AG08395 (cell line): Measurements from ENCODE around the gene AMPH.
"Not testable (repeated sequence)": the region's sequence is repeated elsewhere in the genome, so short reads cannot be mapped to it uniquely, and the experiment has no call there.

Source experiments
- DNase-seq: peaks from one replicate; pipeline ENCODE4 v3.0.0; 2012; ENCODE audit warnings: mixed read lengths, low spot score

AMPH gene

DNA sequence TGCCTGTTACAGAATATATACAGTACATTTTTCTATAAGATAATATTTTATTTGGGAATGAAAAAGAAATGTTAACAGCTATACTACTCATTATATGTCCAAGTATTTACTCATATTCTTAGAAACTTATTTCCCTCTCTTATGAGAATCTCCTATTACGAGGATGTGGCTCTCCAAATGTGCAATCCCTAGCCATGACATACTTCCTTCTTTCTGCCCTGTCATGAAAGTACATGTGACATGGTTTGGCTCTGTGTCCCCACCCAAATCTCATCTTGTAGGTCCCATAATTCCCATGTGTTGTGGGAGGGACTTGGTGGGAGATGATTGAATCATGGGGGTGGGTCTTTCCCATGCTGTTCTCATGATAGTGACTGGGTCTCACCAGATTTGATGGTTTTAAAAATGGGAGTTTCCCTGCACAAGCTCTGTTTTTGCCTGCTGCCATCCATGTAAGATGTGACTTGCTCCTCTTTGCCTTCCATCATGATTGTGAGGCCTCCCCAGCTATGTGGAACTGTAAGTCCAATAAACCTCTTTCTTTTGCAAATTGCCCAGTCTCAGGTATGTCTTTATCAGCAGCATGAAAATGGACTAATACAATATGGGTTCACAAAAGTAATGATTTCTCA is 235.1 kb downstream of the AMPH start:
- not testable (repeated sequence) for DNase-seq

DNA sequence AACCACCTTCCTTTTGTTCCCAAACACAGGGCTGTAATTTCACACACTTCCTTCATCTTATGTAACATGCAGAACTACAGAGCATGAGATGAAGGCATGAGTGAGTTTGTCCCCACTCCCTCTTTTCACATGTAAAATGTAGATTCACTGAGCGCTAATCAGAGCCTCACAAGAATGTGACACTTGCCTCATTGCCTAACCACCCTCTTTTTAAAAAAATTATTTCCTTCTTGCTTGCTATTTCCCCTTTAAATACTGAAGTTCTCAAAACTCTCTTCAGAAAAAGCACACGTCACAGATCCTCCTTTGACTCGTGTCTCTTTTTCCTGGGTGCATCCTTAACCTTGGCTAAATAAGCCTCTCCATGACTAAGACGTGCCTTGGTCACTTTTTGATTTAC is 236.5 kb downstream of the AMPH start:
- no peak for DNase-seq

DNA sequence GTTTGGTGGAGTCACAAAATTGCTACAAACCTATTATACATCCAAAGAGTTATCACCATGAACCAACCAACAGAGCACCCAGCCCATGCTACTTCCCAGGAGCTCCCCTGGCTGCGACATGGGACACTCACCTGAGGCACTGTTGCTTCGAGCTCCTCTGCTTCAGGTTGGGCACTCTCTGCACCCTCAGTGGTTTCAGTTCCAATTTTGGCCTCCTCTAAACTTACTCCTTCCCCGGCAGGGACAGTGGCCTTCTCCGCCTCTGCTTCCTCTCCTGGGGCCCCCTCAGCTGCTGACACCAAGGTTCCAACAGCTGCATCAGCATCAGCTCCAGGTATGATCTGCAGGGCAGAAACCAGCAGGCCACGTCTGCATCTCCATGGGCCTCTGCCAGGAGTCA is 237.3 kb downstream of the AMPH start:
- DNase-seq: no peak

DNA sequence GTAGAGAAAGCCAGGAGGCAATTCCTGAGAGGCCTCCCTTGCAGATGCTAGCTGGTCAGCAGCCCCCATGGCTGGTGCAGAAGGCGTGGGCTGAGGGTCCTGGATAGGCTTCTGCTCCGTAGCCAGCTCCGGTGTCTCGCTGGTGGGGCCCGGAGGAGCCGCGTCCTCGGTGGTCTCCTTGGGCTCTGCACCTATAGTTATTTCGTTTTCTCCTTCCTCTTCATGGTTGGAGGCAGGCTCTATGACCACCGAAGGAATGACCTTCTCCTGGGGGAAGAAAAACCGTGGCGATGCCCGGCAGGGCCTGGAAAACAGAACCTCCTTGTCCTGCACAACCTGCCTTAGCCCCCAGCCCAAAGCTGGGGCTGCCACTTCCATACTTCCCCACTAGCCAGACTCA is 239.4 kb downstream of the AMPH start:
- DNase-seq: no peak

DNA sequence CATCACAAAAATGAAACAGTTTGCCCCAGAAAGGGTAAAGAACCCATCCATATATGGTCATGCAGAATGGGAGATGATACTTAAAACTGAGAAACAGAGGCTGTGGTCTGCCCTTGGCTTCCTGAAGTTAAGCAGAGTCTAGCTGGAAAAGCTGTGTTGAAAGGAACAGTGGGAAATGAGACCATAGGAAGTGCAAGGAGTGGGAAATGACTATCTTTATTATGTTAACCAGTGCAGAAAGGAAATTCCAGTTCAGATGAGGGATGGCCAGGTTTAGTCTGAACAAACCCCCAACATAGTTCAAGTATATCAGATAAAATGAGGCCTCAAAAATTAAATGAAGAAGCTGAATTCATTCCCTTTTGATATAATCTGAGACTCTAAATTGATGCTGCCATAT is 245.5 kb downstream of the AMPH start:
- no peak for DNase-seq

DNA sequence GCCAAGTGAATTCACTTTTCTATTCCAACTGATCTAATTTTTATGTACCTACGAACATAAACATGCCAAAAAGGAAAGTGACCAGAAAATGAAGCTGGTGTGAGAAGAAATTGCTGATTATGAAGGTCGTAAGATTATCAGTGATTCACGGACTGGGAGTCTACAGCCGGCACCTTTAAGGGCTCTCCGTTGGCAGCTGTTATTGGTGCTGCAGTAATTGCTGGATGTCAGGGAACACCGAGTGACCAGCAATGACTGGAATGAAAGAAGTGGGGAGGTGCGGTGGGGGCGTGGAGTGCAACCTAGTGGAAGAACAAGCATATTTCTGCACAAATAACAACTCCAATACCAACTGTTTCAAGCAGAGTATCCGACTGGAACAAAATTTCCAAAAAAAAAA is 247.9 kb downstream of the AMPH start:
- DNase-seq: no peak

DNA sequence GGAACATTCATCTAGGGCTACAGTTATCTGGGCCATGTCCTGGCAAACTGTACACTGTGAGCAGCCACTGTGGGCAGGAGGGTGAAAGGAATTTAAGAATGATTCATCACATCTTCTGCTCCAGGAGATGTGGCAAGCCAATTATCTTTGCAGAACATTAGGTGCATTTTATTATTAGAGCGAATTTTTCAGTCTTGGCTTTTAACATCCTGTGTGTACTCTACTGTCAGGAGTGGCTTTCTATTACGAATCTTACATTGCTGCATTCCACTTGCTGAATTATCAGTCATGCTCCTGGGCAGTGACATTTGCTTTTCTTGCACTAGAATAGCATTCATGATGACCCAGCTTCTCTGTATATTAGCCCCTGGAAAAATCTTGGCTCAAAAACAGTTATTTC is 248.5 kb downstream of the AMPH start:
- peak; percentile 72 for DNase-seq

DNA sequence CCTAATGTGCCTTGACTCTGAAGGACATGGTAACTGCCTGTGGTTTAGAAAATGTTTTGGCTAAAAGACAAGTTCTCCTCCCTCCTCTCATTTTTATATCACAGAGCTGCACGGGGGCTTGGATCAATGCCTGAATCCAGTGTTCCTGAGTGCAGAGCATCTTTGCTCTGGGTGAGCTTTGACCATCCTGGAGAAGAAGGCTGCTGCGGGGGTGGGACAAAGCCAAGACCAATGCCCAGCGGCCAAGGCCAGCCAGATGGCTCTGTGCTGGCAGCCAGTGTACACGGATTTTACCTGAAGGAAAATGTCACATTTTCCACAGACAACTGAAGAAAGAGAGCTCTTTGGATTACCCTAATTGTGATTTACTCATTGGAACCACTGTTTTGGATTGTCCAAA is 255.7 kb downstream of the AMPH start:
- no peak for DNase-seq

DNA sequence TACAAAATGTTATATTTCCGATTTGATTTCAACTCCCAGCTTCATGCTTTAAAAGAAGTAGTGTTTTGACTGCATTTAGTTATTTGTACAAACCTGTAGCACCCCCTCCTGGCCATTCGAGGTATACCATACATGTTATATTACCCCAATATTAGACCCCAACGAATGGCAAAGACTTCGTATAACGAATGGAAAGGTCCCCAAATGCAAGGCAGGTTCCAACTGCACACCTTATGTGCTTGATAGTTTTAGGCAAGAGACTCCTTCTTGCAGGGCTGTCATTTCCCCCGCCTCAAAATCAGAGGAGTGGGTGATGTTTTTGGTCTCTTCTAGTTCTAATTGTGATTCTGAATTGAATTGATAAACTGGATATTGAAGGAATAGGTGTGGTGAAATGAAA is 256.7 kb downstream of the AMPH start:
- DNase-seq: peak; percentile 38

DNA sequence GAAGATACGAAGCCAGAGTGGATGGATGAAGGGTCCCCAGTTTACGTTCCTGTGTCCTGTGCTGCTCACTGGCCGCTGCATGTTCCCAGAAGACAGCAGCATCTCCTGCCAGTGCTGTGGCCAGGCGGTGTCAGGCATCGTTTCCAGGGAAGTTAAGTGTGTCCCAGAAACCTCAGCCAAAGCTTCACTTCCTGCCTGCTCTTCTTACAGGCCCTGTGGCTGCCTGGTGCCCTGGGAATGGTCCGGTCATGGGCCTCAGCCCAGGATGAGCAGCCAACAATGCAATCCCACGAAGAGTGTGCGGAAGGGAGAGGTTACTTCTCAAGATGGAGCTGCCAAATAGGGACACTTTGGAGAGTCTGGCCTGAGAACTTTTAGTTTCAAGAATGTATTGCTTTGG is 258.0 kb downstream of the AMPH start:
- DNase-seq: no peak

DNA sequence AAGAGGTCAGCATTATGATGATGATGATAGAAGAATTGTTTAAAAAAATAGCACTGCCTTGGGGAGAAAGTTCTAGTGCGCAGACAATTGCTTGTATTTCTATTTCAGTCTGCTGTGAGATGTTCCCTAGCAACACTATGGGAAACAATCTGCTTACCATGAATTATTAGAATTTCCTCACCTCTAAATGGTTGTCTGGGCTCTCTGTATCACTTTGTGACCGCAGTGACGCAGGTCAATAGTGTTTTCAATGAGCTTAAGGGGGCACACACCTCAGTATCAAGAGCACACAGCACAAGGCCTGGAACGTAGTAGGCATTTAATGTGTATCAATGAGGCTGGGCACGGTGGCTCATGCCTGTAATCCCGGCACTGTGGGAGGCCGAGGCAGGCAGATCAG is 258.9 kb downstream of the AMPH start:
- DNase-seq: no peak

DNA sequence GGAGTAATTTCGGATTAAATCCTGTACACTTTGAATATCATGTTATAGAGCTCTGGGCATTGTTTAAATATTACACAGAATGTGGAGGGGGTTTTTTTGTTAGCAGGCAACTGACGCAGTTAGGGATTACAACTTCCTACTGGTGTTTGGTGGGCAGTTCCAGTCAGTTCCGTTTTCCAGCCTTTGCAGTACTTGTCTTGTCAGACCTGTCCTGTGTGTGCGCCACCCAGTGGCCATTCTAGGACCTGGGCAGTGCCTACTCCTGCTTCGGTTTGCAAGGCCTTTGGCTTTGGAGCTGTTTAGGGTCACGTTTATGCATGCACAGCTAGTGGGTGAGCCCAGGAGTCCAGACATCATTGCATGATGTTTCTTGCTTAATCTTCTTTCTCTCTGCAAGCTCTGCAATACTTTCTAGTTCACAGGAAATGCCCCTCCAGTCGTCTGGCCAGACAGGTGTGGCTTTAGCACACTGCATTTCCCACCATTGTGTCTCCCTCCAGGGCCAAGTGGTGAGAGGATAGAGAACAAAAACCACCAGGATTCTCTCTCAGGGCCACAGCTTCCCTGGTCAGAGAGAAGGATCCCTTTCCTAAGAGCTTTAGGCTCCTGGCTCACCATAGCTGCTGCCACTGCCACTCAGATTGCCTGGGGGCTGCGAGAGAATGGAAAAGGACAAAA is 261.2 kb downstream of the AMPH start:
- peak; percentile 83 for DNase-seq

DNA sequence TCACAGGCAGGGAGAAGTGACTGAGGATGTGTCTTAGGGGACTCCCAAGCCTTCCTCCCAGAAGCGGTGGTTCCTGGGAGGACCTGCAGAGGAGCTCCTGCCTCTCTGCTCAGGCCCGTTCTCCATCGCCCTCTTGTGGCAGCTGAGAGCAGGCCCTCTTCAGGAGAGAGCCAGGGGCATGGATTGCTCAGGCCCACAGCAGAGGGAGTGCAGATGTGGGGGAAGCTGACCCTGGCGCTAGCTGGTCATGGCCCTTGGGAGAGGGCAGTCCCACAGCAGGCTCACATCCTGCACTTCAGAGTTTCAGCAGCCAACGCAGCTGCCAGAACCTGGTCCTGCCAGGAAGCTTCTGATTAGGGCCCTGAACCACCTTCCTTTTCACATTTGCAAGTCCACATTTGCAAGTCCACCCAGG is 263.0 kb downstream of the AMPH start:
- peak; percentile 65 for DNase-seq

DNA sequence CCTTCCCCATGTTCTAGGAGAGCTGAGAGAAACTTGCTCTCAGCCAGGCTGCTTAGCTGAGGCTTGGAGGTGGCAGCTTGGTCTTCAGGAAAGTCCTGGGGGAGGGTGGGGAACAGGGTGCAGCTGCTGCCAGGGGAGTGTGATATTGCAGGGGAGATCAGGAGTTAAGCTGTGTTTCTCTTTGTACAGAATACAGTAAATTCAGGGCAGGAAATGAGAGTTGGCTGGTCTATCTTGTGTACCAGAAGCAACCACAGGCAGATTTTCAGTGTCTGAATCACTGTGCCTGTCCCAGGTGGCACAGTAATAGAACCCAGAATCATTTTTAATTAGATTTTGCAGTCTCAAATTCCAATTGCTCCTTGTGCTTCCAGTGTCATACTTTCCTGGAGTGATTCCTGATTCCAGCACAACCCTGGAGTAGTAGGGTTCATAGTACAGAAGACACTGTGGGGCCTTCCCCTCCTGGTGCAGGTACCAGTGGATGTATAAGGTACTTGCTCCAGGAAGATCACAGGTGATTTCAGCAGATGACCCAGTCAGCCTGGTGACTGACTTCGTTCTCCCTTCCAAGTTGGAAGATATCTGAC is 263.8 kb downstream of the AMPH start:
- no peak for DNase-seq

DNA sequence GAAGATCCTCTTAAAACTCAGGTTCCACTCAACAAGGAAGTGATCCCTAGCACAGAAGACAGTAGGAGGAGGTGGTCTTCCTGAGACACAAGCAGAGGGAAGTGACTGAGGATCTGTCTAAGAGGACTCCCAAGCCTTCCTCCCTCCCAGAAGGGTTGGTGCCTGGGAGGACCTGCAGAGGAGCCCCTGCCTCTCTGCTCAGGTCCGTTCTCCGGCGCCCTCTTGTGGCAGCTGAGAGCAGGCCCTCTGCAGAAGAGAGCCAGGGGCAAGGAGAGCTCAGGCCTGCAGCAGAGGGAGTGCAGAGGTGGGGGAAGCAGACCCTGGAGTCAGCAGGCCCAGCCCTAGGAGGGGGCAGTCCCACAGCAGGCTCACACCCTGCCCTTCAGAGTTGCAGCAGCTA is 267.8 kb downstream of the AMPH start:
- DNase-seq: not testable (repeated sequence)

DNA sequence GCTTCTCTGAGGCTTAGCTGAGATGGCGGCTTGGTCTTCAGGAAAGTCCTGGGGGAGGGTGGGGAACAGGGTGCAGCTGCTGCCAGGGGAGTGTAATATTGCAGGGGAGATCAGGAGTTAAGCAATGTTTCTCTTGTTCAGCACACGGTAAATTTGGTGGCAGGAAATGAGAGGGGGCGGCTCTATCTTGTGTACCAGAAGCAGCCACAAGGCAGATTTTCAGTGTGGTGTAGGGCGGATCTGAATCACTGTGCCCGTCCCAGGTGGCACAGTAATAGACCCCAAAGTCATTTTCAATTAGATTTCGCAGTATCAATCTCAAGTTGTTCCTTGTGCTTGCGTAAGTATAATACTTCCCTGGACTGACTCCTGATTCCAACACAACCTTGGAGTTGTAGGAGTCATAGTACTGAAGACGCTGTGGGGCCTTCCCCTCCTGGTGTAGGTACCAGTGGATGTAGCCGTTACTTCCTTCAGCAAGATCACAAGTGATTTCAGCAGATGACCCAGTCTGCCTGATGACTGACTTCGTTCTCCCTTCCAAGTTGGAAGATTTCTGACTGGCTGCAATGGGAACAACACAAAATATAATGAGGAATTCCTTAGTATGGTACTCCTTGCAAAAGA is 268.4 kb downstream of the AMPH start:
- not testable (repeated sequence) for DNase-seq

DNA sequence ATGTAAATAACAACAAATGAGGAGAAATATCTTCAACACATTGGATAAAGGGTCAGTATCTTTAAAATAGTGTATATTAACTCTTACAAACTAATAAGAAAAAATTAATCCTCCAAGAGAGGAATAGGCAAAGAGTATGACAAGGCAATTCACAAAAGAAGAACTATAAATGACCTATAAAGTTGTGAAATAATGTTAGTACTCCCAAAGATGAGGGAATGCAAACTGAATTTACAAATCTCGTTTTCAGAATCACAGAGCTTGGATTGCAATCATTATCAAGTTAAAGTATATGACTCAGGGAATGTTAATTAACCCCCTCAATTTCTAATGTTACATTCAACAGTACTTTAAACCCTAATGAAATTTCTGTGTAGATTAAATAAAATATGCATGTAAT is 270.4 kb downstream of the AMPH start:
- DNase-seq: no peak

DNA sequence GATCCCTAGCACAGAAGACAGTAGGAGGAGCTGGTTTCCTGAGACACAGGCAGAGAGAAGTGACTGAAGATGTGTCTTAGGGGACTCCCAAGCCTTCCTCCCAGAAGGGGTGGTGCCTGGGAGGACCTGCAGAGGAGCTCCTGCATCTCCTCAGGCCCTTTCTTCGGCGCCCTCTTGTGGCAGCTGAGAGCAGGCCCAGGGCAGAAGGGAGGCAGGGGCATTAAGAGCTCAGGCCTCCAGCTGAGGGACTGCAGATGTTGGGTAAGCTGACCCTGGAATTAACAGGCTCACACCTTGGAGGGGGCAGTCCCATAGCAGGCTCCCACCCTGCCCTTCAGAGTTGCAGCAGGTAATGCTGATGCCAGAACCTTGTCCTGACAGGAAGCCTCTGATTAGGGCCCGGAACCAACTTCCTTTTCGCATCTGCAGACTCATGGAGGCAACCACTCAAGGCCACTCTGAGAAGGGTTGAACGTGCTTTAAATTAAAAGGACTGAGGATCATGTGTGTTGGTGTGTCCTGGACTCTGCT is 272.0 kb downstream of the AMPH start:
- DNase-seq: not testable (repeated sequence)

DNA sequence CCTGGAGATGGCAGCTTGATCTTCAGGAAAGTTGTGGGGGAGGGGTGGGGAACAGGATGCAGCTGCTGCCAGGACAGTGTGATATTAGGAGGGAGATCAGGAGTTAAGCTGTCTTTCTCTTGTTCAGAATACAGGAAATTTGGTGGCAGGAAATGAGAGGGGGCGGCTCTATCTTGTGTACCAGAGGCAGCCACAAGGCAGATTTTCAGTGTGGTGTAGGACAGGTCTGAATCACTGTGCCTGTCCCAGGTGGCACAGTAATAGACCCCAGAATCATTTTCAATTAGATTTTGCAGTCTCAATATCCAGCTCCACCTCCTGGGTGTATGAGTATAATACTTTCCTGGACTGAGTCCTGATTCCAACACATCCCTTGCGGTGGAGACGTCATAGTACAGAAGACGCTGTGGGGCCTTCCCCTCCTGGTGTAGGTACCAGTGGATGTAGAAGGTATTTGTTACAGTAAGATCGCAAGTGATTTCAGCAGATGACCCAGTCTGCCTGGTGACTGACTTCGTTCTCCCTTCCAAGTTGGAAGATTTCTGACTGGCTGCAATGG is 272.8 kb downstream of the AMPH start:
- DNase-seq: not testable (repeated sequence)

DNA sequence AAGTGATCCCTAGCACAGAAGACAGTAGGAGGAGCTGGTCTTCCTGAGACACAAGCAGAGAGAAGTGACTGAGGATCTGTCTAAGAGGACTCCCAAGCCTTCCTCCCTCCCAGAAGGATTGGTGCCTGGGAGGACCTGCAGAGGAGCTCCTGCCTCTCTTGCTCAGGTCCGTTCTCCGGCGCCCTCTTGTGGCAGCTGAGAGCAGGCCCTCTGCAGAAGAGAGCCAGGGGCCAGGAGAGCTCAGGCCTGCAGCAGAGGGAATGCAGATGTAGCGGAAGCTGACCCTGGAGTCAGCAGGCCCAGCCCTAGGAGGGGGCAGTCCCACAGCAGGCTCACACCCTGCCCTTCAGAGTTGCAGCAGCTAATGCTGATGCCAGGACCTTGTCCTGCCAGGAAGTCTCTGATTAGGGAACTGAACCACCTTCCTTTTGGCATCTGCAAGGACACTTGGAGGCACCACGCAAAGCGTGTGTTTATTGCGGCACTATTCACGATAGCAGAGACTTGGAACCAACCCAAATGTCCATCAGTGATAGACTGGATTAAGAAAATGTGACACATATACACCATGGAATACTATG is 276.8 kb downstream of the AMPH start:
- DNase-seq: not testable (repeated sequence)

DNA sequence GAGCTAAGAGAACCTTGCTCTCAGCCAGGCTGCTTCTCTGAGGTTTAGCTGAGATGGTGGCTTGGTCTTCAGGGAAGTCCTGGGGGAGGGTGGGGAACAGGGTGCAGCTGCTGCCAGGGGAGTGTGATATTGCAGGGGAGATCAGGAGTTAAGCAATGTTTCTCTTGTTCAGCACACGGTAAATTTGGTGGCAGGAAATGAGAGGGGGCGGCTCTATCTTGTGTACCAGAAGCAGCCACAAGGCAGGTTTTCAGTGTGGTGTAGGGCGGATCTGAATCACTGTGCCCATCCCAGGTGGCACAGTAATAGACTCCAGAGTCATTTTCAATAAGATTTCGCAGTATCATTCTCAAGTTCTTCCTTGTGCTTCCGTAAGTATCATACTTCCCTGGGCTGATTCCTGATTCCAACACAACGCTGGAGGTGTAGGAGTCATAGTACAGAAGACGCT is 277.7 kb downstream of the AMPH start:
- not testable (repeated sequence) for DNase-seq

DNA sequence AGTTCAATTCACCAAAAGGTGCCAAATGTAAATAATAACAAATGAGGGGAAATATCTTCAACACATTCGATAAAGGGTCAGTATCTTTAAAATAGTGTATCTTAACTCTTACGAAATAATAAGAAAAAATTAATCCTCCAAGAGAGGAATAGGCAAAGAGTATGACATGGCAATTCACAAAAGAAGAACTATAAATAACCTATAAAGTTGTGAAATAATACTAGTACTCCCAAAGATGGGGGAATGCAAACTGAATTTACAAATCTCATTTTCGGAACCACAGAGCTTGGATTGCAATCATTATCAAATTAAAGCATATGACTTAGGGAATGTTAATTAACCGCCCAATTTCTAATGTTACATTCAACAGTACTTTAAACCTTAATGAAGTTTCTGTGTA is 279.6 kb downstream of the AMPH start:
- no peak for DNase-seq
